Embryonic facial prominence (tissue), 1 donor: Measurements from ENCODE around the gene SRD5A1.

Experiments used
- DNase-seq: peaks from one replicate; pipeline ENCODE4 v3.0.0-alpha.2; 2016; ENCODE audit errors: extremely low spot score

Gene SRD5A1

GRCh38 chr5:6712577-6713273, 79.5 kb downstream of the SRD5A1 start:
- peak; percentile 94 for DNase-seq

GRCh38 chr5:6713274-6714225, 80.3 kb downstream of the SRD5A1 start, which contains the start of gene TENT4A:
Gene TENT4A, plus strand, starts transcription at chr5:6713432. Its CDS starts 552 bp downstream, at chr5:6713984.
- DNase-seq: no peak

- DNase-seq: no peak
These were observed 81.2 kb downstream of the SRD5A1 start for GRCh38 chr5:6714226-6715041.

- no peak for DNase-seq
These were observed 82.0 kb downstream of the SRD5A1 start for GRCh38 chr5:6715271-6715670.

GRCh38 chr5:6715758-6716628, 82.8 kb downstream of the SRD5A1 start:
- no peak for DNase-seq

GRCh38 chr5:6716629-6717149, 83.4 kb downstream of the SRD5A1 start:
- no peak for DNase-seq

GRCh38 chr5:6717247-6717646, 84.0 kb downstream of the SRD5A1 start:
- no peak for DNase-seq

- no peak for DNase-seq
These were observed 84.4 kb downstream of the SRD5A1 start for GRCh38 chr5:6717687-6718086.

GRCh38 chr5:6718161-6718681, 85.0 kb downstream of the SRD5A1 start:
- DNase-seq: no peak

- no peak for DNase-seq
These were observed 85.5 kb downstream of the SRD5A1 start for GRCh38 chr5:6718718-6719117.

GRCh38 chr5:6719417-6719816, 86.2 kb downstream of the SRD5A1 start:
- no peak for DNase-seq

GRCh38 chr5:6719896-6720560, 86.8 kb downstream of the SRD5A1 start:
- DNase-seq: no peak

- no peak for DNase-seq
These were observed 87.3 kb downstream of the SRD5A1 start for GRCh38 chr5:6720561-6720921.

GRCh38 chr5:6721442-6721841, 88.2 kb downstream of the SRD5A1 start:
- DNase-seq: no peak

GRCh38 chr5:6722015-6722414, 88.8 kb downstream of the SRD5A1 start:
- no peak for DNase-seq

GRCh38 chr5:6723122-6723815, 90.0 kb downstream of the SRD5A1 start:
- no peak for DNase-seq

- no peak for DNase-seq
These were observed 90.6 kb downstream of the SRD5A1 start for GRCh38 chr5:6723816-6724300.
